HG02884 (cell line): Measurements from ENCODE around the gene SPTBN1.

Experiments
- ATAC-seq: cut with Tn5 transposase; IDR thresholded peaks from one replicate; pipeline ENCODE4 v1.9.1; 2021; ENCODE audit warnings: mild to moderate bottlenecking, moderate library complexity; ENCODE audit not compliant: unreplicated experiment

SPTBN1 gene

DNA sequence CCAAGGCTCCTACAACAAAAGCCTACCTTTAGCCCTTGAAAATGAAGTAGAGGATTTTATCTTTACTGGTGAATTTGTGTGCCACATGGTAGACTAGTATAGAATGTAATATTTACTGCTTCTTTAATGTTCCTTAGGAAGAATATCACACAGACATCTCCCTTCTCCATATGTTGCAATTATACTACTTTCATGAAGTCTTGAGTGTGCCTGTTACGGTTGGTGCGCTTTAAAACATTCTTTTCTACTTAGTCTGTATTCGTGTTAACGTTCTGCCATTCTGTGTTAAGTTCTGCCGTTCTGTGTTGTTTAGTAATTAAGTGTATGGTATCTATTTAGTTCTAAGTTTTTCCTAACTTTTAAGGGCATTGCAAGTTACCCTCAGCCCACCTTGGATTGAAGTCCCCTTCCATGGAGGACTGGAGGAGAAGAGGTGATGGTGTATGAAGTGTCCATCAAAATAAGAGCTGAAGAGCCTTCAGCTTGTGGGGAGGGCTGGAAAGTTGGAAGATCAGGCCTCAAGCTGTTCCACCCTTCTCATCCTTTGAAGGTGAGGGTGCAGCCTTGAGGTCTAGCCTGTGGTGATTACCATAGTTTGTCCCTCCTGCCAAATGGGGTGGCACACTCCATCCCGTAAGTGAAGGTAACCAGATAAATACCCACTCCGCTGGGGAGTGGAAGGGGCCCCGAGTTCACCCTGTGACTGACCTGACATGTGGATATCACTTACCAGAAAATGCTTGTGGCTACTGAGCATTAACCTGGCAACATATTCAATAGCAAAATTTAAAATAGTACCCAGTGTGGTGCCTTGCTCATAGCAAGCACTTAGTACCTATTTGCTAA lies 131.3 kb downstream of the SPTBN1 start:
- ATAC-seq = no peak

DNA sequence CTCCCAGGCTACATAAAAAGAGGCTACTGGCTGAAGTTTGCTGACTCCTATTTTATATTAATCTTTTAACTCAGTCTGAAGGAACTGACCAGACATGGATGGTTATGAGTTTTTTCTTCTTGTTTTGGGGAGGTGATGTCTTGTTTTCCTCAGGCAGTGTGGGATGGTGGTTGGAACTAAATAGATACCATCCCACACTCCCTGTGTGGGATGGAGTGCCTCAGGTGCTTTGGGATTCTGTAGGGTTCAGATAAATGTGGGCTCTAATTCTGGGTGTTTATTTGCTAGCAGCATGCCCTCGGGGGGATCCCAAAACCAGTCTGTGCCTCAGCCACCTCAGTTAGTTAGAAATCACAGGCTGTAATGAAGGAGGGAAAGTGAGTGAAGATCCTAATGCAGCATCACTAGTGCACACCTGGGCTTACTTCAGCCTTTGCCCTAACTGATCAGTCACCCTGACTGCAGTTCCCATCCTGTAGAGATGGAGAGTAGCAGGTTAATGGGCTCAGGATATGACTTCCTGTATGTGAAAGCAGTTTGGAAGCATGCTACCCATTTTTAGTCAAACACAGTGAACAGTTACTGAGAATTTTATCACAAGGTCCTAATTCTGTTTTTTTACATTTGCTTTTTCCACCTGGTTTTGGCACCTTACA lies 132.2 kb downstream of the SPTBN1 start:
- ATAC-seq = no peak

DNA sequence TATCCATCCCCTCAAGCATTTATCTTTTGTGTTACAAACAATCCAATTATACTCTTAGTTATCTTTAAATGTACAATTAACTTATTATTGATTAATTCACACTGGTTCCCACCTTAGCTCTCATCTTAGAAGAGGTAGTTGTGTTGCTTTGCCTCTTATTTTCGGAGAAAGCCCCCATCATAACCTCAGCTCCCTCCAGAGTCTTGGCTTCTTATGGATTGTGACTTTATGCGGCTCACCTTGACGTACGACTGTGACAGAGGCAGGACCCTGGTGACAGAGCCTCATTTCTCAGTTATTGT lies 132.9 kb downstream of the SPTBN1 start:
- no peak for ATAC-seq

DNA sequence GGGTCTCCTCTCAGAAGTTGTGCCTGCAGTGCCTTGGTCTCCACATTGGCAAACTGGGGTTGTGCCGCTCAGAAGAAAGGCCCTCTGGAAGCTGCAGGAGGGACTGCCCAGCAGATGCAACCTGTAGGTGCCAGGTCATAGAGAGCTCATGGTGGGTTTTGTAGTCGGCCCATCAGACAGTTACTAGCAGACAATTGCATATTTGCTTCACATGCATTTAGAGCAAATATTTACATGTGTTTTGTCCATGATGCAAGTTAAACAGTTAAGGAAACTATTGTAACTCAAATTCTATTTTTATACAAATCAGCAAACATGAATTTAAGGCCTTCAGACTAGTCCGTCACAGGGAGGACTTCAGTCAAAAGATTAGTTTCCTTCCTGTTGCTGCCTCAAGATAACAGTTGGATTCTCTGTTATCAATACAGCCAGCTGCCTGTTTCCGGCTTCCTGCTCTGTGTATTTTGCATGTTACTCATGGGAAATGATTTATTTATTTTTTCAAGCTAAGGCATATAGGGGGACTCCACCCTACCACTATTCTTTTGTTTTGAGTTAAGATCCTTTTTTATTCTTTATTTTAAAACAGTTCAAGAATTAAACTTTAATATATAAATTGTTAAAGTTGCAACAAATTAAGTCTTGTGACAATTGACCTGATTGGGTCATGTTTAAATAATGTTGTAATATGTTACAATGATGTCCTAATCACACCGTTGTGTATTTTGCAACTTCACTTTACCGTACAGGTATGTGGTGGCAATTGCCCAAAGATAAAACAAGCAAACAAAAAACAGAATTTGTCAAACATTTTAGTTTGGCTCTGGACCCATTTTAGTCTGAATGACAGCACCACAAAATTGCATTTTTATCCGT lies 133.5 kb downstream of the SPTBN1 start:
- ATAC-seq = no peak

DNA sequence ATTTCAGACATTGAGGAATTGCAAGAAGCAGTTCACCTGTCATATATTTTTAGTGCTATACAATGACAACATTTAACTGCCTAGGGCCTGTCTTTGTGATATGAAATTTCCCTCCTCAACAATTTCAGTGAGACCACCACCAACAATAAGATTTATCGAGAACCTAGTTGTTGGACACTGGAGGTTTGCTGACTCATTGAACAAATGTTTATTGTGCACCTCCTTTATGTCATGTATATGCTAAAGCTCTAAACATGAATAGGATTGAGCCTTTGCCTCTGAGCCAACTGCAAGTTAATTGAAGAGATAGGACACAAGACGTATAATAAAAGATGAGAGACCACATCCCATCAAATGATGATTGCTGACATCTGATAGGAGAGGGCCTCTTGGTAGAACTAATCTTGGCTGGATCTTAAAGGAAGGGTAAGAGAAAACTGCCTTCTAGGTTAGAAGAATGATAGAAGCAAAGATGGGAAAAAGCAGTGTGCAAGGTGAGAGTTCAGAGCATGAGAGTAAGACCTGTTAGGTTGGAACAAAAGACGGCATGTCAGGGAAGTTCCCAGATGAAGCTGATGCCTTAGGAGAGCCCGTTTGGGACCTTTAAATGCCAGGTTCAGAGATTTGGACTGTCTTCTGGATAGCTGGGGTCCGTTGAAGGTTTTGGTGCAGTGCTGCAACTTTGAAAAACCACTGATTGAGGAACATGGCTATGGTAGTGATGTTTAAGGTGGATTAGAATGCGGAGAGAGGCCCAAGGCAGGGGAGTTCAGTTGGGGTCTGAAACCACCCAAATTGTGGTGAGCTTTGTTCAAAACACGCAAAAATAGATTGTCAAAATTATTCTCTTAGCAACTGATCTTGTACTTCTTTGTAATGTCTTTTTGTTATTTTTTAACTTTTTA lies 134.3 kb downstream of the SPTBN1 start:
- no peak for ATAC-seq

DNA sequence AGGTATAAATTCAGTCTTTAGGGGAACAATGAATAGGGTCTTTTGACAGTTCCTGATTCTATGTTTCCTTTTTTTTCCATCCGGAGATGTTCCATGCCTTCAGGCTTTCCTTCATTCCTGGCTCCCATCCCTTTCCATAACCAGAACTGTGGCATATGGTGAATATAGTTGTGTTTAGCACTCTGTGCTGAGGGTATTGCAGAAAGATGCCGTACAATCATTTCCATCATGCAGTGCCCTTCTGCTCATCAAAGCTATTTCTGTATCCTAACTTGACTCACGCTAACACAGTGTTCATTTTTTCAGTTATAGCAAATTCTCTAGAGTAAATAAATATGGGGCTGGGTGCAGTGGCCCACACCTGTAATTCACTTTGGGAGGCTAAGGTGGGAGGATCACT lies 135.4 kb downstream of the SPTBN1 start:
- no peak for ATAC-seq

DNA sequence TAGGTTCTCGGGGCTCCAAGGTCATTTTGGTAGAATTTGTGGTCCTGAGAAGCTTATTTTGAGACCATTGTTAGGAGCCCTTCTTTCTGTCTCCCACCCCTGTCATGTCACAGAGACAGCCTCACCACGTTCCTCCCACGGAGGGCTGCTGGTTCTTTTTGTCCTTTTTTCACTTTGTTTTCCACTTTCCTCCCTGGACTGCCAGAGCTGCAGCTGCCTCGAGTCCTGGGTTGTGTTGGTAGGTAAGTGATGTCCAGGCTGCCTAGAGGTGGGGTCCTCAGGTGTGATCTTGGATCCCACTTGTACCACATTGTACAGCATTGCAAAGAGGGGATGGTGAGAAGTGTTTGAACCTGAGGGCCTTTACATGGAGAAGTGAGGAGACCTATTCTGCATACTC lies 137.1 kb downstream of the SPTBN1 start:
- no peak for ATAC-seq

DNA sequence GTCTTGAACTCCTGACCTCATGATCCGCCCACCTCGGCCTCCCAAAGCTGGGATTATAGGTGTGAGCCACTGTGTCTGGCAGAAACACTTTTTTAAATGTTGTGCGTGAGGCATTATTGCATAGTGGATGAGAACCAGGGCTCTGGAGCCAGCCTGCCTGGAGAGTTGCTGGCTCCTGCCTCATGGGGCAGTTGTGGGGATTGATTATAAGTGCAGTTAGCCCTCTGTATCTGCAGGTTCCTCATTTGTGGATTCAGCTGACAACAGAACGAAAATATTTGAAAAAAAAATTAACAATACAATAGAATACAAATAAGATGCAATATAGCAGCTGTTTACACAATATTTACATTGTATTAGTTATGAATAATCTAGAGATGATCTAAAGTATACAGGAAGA lies 137.9 kb downstream of the SPTBN1 start:
- ATAC-seq = no peak

DNA sequence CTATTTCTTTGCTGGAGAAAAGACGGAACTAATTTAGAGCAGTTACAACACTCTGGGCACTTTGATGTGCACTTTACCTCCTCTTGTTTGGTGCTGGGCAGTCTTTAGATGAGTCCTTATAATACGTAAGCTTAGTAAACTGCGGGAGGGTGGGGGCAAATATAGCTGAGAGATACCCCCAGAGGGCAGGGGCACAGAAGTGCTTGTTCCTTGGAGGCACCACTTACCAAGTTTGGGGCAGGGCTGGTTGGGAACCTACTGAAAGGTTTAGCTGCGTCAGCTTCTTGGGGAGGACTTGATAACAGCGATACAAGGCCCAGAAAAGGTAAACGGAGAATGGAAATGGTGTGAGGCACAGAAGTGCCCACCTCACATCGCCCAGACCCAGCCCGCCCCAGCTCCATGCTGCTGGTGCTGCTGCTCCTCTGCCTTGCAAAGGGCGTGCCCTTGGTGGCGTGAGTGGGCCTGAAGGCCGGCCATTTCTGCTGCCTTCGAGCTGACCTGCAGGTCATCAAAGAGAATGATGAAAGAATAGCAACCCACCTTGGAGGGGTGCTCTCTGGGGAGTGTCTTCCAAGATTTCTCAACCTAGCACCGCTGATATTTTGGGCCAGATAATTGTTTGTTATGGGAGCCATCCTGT lies 139.2 kb downstream of the SPTBN1 start:
- ATAC-seq = no peak

DNA sequence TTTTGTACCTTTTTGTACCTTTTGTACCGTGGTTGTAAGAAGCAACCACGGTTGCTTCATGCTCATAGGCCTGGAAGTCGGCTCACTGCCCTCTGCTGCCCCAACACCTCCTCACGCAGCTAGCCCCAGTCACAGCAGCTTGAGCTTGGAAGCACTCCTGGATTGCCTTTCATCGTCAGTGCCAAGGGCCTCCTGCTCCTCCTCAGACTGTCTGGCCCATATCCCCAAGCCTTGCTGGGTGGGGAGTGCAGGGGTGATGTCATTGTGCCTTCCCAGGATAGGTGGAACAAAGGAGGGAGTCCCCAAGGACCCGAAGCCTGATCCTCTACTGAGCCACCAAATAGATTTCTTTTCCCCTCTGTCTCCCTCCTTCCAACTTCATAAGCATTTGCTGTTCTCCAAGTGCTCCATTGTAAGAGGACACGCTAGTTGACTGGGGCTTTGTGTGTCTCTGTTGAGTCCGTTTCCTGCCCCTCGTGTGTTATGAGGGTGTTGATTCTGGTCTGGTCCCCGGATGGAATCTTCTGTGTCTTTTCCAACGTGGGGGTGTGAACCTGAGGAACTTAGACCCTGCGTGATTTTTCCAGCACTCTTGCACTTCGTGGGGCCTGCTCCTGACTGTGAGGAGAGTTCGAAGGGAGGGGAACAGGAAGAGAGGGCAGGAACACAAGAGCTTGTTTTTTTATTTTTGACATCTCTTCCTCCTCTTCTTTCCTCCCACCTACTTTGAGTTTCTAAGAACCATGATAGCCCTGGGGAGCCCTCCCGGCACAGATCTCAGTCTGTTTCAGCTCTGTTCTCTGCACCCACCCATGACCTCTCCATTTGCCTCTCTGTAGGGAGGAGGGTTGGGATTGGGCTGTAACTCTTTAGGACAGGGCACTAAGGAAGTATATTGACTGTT lies 140.1 kb downstream of the SPTBN1 start:
- no peak for ATAC-seq

DNA sequence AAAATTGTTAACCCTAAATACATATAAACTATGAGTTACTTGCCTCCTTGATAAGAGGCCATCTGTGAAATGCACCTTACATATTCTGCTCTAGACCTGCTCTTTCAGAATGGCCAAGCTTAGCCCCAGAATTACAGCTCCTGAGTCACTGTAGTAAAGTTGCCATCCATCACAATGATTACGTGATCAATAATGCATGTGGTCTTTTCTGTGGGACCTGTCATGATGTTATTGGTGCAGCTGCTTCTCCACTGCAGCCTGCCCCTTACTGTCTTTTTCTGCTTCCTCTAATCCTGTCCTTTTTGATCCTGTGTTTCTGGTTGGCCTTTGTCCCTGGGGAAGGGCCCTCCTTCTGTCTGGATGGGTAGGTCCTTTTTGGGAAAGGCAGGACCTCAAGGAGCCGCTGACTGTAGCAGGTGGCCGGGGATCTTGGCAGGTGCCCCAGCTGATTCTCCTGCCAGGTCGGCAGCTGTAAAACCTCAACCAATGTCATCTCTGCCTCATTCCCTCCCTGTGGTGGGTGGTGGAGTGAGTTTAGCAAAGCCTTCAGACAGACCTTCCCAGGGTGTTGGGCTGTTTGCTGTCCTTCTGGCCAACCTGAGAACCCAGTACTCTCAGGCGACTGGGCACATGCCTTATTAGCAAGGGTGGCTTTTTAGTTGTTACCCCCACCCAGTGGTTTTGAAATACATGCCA lies 141.2 kb downstream of the SPTBN1 start:
- ATAC-seq = peak; percentile 45

DNA sequence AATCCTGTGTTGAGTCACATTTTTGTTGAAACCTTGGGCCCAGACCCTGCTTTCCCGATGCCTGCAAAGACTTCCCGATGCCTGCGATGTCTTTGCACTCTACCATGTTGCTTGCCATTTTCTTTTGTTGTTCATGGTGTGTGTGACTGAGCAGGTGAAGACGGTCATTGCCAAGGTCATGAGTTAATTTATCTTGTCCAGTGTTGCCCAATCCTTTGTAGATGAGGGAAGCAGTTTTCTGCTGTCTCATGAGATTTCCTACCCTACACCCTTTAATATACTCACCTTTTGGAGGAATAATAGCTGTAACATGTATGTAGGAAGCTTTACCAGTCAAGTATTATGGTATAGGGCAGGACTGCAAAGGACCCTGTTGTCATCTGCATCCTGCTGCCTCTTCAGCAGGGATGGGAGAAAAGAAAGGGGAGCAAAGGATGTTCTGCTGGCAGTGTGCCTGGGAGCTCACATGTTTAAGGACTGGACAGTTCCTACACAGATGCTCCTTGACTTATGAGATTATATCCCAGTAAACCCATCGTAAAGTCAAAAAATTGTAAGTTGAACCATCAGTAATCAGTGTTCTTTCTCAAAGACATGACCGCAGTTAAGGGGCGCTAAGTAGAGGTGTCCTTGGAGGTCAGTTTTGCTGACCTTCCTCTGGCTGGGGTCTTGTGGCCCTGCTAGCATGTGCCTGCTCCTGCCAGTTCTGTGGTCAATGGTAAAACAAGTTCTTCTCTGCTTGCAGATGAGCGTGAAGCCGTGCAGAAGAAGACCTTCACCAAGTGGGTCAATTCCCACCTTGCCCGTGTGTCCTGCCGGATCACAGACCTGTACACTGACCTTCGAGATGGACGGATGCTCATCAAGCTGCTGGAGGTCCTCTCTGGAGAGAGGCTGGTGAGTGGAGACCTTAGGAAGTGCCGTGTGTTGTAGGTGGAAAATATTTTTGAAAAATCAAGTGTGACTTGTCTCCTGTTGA lies 142.5 kb downstream of the SPTBN1 start:
- no peak for ATAC-seq

DNA sequence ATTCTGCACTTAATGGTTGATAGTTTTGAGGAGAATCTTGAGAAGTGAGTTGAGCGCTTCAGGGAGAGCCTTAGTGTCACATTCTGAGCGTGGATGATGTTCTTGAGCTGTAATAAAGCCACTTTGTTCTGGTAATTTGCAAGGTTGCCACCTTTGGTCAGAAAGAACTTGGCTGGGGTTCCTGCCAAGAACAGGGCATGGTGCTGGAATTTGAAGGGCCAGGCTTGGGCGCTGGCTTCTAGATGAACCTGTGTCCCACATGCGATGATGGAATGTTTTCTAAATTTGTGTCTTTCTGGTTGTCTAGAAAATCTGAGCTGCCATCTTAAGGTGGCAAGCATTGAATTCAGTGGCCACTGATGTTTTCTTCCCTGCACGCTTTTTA lies 143.2 kb downstream of the SPTBN1 start:
- no peak for ATAC-seq

DNA sequence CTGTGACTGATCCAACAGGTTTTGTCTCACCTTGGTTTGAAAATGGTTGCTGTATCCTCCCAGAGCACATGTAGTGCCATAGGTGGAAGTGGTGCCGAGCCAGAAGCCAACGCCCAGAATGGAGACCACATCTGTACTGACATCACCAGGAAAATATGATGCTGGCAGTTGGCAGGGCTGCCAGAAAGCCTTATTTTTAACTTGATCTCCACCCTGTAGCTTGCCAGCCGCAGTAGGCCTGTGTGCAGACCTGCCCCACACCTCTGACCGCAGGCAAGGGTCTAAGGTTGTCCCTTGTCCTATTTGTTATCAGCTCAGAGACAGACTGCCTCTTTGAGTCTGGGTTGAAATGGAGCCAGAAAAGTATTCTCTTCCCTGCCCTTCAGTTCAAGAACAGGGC lies 143.8 kb downstream of the SPTBN1 start:
- no peak for ATAC-seq

DNA sequence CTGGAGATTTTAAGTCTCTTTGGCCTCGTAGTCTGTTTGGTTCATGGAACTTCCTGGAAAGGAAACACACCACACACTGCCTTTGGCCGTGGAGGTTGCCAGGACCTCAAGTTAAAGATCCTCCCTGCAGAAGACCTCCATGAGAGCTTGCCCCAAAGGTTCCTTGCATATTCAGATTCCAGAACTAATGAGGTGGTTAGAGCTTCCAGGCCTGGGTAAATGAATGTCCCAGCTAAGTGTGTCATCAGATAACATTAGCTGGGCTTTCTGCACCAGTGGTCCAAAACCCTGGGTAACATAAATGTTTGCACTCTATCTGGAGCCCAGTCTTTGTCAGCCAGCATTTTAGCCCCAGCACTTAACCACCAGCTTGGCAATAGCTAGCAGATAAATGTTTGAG lies 145.2 kb downstream of the SPTBN1 start:
- ATAC-seq = no peak

DNA sequence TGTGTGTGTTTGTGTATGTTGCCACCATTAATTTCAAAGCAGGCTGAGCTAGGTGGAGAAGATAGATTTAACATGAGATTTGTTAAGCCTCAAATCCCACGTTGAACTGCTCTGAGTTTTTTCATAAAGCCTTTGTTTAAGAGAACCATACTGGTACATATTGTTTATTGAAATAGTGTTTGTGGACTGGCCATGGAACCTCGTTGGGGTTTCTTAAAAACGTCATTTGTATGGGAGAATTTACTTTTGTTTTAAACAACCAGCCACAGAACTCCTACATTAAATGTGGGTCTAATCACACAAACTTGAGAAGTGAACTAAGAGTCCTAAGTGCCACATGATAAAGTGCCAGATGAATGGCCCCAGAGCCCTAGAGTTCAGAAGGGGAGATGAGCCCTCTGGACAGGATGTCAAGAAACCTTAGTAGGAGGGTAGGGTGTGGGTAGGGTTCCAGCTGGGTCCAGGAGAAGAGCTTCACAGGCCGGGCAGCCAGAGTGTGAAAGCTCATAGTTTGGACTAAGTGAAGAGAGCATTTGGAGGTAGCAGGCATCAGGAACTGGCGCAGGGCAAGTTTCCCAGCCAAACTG lies 146.7 kb downstream of the SPTBN1 start:
- no peak for ATAC-seq

DNA sequence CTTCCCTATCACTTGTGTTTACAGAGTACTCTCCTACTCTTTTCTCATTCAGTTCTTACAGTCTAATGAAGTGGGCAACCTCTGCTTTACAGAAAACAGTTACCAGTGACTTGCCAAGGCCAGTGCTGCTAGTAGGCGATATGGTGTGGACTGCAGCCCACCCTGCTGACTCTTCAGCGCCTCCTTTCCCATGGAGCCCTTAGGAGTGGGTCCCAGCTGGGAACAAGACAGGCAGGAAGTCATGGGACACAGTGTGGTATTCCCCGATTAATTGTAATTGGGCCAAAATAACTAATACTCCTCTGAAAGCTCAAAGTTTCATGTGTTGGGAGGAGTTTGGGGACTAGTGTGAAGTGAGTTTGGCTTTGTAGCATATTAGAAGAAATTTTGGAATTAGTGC lies 147.2 kb downstream of the SPTBN1 start:
- no peak for ATAC-seq
